T-helper 1 cell (primary cell): Measurements from ENCODE around the gene CPSF7.
"Not testable (repeated sequence)": the region's sequence is repeated elsewhere in the genome, so short reads cannot be mapped to it uniquely, and the experiment has no call there.

Experiments used
- DNase-seq, 5 donors: peaks; one replicate each; pipeline ENCODE4 v3.0.0-alpha.2; 2012 to 2020

The CPSF7 gene

DNA sequence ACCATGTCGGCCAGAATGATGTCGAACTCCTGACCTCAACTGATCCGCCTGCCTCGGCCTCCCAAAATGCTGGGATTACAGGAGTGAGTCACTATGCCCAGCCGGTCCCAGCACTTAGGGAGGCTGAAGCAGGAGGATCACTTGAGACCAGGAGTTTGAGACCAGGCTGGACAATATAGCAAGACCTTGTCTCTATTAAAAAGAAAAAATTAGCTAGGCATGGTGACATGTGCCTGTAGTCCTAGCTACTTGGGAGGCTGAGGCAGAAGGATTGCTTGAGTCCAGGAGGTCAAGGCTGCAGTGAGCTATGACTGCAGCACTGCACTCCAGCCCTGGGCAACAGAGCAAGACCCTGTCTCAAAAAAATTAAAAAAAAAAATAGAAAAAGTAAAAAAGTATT lies 45.9 kb downstream of the CPSF7 start:
- DNase-seq, result not testable (repeated sequence)

DNA sequence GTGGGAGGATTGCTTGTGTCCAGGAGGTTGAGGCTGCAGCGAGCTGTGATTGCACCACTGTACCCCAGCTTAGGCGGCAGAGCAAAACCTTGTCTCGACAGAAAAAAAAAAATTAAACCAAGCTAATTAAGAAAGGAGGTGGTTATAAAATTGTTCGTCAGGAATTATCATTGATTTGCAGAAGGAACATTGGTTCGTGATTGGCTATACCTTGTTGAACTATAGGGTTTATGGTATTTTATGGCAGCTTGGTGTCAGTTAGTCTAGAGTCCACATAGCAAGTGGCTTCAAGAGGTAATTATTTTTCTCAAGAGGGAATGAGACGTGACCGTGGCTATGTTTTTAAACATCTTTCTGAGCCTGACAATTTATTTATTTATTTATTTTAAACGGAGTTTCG lies 48.9 kb downstream of the CPSF7 start:
- DNase-seq, result no peak

DNA sequence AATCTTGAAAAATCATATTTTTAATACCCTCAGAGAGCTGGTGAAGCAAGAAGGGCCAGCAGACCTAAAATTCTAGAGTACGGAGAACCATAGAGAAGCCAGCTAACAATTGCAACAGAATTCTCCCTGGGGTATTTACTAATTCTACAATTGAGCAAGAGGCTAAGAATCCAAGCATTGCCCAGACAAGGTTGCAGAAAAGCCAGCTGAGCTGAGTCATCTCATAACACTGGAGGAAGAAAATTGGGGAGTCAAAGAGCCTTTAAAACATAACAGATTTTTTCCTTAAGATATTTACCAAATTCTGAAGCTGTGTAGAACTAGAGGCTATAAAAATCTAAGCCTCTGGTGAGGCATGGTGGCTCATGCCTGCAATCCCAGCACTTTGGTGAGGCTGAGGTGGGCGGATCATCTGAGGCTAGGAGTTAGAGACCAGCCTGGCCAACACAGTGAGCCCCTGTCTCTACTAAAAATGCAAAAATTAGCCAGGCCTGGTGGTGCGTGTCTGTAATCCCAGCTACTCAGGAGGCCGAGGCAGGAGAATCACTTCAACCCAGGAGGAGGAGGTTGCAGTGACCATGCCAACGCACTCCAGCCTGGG lies 51.0 kb downstream of the CPSF7 start:
- no peak for DNase-seq

DNA sequence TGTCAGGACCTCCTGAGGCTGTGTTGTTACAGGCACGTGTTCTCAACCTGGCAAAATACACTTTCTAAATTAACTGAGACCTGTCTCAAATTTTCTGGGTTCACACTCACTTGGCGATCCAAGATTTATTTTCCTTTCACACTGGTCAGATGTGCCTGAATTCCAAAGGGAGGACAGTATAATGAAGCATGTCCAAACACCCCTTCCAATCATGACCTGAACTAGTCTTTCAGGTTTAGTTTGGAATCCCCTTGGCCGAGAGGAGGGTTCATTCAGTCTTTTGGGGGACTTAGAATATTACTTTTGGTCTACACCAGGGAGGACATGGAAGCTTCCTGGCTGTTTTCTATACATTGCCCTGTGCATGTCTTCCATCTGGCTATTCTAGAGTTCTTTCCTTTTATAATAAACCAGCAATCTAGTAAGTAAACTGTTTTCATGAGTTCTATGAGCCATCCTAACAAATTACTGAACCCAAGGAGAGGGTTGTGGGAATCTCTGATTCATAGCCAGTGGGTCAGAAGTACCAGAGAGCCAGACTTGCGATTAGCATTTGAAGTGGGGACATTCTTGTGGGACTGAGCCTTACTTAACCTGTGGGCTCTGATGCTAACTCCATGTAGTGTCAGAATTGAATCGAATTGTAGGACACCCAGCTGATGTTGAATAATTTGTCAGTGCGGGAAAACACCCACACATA lies 52.2 kb downstream of the CPSF7 start:
- DNase-seq, result no peak

DNA sequence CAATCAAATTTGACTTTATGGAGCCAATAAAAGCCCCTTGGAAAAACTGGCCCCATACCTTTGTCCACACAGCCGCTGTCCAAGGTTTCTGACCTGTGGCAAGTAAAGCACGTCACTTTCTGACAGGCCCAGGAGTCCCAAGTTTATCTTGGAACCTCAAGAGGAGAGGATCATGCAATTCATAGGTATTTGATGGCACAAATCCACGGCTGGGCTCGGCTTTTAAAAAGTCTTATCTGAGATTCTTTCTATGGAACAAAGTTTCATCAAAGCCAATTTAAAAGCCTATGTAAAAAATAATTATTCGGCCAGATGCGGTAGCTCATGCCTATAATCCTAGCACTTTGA lies 54.0 kb downstream of the CPSF7 start:
- DNase-seq, result no peak

DNA sequence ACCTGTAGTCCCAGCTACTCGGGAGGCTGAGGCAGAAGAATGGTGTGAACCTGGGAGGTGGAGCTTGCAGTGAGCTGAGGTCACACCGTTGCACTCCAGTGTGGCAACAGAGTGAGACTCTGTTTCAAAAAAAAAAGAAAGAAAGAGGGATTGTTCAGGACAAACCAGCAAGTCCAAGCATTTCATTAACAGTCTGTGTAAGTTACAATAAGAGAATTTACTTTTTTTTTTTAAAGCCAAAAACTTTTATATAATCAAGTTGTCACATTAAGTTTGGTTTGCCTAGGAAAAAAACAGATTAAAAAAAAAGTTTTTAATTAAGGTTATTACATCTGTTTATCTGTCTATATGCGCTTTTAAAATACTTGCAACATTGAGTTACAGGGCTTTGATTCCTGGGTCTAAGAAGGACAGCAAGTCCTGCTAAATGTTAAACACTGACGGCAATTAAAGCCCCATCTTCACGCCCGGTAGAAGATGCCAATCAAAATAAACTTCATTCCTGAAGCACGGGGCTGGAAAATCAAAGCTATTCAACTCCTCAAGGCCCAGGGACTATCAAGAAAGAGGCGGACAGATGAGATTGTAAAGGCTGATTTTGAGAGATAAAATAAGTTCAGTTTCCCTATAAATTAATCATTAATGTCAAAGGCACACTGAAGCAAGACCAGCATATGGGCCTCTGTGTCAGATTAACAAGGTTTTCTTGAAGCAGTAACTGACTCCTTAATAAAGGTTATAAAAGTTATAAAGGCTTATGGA lies 56.9 kb downstream of the CPSF7 start:
- DNase-seq, result no peak

DNA sequence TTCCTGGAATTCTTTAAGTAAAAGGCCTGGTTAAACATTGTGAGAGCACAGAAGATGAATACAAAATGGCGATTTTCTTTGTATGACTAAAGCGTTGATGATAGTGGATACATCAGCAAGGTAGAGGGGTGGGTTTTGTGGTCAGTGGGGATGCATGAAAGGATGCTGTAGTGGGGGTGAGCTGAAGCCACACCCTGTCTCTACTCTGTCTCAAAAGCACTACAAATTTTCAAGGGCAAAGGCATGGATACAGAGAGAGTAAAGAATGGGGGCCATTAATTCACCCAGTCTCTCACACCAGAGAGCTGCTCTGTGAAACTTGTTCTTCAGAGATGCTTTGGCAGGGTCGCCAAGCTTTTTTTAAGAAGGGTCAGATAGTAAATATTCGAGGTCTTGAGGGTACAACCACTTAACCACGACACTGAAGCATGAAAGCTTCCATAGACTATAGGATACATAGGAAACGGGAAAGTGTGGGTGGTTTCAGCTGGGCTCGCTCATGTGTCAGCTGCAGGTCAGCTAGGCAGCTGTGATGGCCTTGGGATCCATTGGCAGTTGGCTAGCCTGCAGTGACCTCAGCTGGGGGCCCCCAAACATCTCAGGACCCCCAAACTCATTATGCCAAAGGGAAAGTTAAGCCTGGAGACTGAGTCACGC lies 59.3 kb downstream of the CPSF7 start:
- no peak for DNase-seq

DNA sequence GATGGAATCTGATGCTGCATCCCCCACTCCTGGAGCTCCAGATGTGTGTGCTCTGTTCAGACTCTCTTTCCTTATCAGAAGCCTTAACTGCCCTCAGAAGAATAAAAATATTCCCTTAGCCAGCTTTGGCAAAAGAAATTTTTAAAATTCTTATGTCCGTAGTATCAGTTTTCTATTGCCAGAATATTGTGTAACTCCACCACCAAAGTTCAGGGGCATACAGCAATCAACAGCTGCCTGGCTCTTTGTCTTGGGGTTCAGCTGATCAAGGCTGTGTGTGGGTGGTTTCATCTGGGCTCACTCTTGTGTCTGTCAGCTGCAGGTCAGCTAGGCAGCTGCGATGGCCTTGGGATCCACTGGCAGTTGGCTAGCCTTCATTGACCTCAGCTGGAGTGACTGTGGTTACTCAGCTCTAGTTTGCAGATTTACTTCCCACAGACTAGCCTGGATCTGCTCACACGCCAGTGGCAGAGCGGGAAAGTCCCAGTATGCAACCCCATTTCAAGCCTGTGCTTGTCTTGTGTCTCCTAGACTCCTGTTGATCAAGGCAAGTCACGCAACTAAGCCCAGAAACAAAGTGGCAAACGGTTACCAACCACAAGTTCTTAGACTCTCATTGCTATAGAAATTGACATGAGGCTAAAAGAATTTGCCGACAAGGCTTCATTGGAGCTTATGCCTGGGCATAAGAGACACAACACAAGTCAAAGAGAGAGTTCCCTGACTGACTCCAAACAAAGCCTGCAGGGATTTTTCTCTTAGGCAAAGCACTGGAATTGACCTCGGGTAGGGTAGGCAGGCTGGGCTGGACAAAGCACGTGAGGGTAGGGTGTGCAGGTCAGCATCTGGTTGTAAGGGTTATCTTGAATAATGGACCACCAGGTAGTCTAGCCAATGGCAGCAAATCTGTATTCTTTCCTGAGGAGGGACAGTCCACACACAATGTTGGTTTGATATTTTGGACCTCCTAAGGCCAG lies 60.1 kb downstream of the CPSF7 start:
- no peak for DNase-seq

DNA sequence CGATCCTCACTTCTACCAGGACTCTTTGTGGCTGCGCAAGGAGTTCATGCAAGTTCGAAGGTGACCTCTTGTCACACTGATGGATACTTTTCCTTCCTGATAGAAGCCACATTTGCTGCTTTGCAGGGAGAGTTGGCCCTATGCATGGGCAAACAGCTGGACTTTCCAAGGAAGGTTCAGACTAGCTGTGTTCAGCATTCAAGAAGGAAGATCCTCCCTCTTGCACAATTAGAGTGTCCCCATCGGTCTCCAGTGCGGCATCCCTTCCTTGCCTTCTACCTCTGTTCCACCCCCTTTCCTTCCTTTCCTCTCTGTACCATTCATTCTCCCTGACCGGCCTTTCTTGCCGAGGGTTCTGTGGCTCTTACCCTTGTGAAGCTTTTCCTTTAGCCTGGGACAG lies 61.1 kb downstream of the CPSF7 start:
- no peak for DNase-seq

DNA sequence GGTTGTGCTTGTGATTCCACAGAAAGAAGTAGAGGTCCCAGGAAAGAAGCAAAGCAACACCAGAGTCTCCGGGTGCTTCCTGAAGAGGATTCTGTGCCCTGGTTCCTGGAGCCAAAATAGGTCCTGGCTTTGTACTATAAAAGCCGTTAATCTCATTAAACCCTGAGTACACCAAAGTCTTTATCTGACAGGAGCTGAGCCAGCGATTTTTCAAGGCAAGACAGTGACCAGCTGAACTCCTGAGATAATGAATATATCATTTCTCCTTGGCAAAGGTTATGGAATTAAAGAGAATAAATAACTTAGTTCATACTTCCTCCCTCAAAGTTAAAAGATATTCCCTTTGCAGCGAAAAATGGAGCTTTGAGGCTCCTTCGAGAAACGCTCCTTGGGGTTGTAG lies 62.4 kb downstream of the CPSF7 start:
- no peak for DNase-seq

DNA sequence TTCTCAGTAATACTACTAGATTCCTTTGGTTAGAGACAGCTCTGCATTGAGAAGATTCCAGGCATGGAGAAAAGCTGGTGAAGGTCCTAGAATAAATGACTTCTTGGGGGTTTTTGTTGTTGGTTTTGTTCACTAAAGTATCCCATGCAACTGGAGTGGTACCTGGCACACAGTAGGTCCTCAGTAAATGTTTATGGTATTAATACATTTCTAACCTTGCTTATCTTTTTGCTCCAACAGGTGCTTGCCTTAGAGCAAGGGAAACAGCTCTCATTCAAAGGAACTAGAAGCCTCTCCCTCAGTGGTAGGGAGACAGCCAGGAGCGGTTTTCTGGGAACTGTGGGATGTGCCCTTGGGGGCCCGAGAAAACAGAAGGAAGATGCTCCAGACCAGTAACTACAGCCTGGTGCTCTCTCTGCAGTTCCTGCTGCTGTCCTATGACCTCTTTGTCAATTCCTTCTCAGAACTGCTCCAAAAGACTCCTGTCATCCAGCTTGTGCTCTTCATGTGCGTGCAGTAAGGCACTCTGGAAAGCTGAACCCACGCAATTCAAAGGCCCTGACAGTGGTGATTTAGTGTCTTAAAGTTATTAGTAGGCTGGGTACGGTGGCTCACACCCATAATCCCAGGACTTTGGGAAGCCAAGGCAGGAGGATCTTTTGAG lies 65.6 kb downstream of the CPSF7 start:
- DNase-seq, result no peak

DNA sequence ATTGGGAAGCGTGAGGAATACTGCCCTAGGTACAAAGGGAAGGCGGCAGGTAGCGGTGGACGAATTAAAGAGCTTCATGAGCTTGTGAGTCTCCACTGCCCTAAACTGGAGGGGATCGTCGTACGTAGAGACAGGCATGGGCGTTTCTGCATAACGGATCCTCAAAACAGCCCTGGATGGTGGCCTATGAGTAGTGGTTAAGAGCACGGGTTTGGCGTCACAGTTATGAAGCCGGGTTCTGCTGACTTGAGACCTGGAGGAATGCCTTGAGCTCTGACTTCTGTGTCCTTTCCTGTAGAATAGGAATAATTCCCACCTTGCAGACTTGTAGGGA lies 67.3 kb downstream of the CPSF7 start:
- DNase-seq, result peak in 3 of 5 donors; percentile 19 to 50 (median 32)

DNA sequence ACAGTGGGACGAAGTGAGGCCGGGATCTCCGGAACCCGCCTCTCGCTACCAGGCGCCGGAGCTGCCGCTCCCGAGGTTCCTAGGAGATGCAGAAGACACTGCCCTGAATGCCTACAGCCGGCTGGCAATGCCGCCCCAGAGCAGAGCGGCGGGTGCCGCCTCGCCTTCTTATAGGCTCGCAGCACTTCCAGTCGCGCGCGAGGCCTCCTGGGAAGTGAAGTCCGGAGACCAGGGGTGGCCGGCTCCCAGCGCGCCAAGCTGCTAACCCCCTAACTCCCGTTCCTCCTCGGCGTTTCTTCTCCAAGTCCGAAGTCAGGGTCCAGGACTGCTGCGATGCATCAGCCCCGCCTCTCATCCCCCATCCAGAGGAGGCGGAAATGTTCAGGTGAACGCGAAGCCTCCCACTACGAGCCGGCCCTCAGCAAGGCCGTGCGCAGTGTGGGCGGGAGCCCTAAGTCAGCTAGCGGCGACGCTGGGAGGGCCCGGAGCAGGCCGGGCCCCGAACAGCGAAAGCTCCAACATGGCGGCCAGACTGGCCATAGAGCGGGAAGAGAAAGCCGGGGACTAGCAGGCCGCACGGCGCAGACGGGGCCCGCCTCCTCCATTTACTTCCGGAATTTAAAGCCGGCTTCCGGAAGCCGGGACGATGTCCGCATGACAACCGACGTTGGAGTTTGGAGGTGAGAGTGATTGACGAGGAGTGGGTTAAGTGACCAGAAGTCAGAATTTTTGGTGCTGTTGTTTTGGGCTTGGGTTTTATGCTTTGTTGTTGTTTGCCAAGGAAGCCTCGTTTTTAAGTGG lies 67.8 kb downstream of the CPSF7 start, which contains the start of the genes CYB561A3 and TMEM138:
TSS of gene CYB561A3 (minus strand) at position 142 of the 801 bp plus-strand sequence. CDS start 5,169 bp downstream, outside the sequence.
TSS of gene TMEM138 (plus strand) at position 634 of the 801 bp plus-strand sequence. CDS start 2,017 bp downstream, outside the sequence.
- DNase-seq, result peak; percentile 74 to 95 (median 81)

DNA sequence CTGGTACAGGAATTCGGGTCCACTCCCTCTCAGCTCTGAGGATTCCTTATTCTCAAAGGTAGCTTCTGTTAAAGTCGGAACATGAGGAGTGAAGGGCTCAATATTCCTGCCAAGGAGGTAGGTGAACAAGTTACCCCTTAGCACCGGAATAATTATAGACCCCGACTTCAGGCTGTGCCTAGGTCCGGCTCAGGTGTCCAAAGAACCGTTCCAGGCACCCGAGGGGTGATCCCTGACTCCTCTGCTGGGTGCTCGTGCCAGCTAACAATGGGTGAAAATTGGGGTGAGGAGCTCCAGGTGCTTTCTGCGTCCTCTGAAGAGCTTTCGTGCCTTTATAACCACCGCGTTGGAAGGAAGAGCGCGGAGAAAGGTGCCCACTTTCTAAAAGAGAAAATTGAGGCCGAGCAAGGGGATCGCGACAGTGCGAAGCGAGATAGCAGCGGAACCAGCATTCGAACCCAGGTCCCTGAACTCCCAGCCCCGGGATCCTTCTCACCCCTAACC lies 68.5 kb downstream of the CPSF7 start:
- DNase-seq, result no peak

DNA sequence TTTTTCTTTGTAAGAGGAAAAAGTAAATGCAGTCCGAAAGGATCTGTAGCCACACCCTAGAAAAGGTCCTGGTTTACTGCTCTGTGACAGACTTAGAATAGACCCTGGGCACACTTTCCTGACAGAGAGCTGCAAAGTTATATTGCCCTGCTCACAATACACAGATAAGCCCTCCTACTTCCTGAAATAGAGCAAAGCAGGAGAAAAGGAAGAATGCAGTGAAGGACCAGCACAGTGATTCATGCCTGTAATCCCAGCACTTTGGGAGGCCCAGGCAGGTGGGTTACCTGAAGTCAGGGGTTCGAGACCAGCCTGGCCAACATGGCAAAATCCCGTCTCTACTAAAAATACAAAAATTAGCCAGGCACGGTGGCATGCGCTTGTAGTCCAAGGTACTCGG lies 70.3 kb downstream of the CPSF7 start:
- no peak for DNase-seq

DNA sequence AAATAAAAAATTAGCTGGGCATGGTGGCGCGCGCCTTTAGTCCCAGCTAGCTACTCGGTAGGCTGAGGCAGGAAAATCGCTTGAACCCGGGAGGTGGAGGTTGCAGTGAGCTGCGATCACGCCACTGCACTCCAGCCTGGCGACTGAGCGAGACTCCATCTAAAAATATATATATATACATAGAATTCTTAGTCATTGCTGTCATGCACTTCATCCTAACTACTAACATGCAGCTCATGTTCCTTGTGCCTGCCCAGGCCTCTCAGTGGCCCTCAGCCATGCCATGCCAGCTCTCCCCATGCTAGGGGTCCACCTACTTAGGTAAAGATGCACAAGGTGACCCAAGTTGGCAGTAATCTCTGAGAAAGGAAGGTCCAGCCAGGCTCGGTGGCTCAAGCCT lies 71.2 kb downstream of the CPSF7 start:
- DNase-seq, result no peak

DNA sequence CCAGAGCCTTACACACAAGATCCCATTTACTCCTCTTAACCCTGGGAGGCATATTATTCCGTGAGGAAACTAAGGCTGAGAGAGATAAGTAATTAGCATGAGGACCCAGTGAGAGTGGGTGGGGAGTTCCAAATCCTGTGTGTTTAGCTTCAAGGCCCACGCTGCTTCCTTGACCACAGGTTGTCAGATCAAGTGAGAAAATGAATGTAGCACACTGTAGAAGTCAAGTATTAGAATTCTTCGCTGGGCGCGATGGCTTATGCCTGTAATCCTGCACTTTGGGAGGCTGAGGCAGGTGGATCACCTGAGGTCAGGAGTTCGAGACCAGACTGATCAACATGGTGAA lies 71.9 kb downstream of the CPSF7 start:
- DNase-seq, result no peak

DNA sequence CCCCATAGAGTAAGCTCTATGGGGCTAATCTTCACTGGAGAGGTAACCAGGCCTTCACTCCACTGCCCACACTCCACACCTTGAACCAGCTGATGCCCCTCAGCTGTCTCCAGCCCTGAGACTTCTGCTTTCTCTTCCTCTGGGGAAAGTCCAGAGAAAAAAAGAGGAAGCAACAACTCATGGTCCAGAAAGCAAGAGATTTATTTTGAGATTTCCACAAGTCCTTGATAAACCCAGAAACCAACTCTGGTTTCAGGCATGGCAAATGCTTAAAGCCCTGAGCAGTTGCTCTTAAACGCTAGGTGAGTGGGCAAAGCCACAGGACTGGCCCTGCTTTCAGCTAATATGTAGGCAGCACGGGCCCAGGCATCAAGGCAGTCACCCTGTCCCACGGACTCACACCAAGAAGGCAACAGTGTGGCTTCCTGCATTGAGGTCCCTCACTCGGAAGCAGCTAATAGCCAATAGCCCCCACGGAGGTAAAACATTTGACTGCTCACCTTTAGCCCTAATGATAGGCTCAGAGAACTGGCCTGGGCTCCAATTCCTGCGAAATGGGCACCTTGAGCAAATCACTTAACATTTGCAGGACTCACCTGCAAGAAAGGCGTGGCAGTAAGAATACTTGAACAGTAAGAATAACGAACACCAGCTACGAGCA lies 72.4 kb downstream of the CPSF7 start:
- no peak for DNase-seq

DNA sequence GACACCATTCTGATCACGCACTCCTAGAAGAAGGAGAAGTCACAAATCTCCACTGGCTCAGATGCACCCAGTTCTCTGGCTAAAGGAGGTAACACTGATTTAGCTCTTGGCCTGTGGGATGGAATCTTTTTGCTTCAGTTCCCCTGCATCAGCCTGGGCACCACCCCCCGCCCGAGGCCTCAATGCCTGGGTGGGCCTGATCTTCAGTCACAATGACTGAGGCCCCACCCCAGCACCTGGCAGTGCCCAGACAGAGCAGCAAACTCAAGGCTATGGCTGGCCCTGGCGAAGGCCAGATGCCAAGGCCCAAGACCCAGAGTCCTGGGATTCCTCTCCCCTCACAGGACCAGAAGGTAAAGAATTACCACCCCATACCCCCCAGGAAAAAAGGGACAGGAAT lies 73.1 kb downstream of the CPSF7 start:
- DNase-seq, result no peak

DNA sequence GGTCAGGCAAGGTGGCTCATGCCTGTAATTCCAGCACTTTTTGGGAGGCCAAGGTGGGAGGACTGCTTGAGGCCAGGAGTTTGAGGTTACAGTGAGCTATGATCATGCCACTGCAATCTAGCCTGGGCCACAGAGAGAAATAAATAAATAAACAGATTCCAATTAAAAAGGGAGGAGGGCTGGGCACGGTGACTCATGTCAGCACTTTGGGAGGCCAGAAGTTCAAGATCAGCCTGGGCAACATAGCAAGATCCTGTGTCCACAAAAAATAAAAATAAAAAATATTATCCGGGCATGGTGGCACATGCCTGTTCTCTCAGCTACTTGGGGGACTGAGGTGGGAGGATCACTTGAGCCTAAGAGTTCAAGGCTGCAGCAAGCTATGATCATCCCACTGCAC lies 75.6 kb downstream of the CPSF7 start:
- DNase-seq, result no peak
